Measurements from ENCODE around the gene FAM13A.
"Not testable (repeated sequence)": the region's sequence is repeated elsewhere in the genome, so short reads cannot be mapped to it uniquely, and the experiment has no call there.

DNA sequence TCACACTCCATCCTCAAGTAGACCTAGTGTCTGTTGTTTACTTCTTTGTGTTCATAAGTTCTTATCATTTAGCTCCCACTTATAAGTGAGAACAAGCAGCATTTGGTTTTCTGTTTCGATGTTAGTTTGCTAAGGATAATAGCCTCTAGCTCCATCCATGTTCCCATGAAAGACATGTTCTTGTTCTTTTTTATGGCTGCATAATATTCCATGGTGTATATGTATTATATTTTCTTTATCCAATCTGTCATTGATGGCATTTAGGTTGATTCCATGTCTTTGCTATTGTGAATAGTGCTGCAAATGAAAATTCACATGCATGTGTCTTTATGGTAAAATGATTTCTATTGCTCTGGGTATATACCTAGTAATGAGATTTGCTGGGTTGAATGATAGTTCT, 51.9 kb downstream of the FAM13A start:
- TF ChIP-seq POLR2AphosphoS5, POLR2A, SPI1, TAF1, POU2F2 (IDR thresholded peaks at IDR 0.05; ENCODE audit: low read depth, low read length): not testable (repeated sequence)

All from GM12891 (cell line).